H1 (cell line): ENCODE measurements around the gene CSF1. TPM values are rescaled to one million over a fixed set of nuclear protein-coding genes. Genes with fewer than 3 reads are reported as not detected.

Experiments
- CTCF ChIA-PET: fragments of 300-600 bp; sonication (Branson Sonifier 250); formaldehyde crosslinking; loops from one replicate; lab custom pipeline; 2021; ENCODE audit not compliant: partially characterized antibody; lab: Charles Lee
- POLR2A ChIA-PET: fragments of 300-600 bp; sonication (Branson Sonifier 250); formaldehyde crosslinking; loops from one replicate; lab custom pipeline; 2021; ENCODE audit warnings: inconsistent platforms; ENCODE audit not compliant: partially characterized antibody; lab: Charles Lee
- DNase-seq, 2 experiments: peaks; one replicate each; pipeline versions ENCODE4 v3.0.0 to v3.0.0-alpha.2; 2010 to 2022; ENCODE audit warnings: low spot score in 2 of 2, low read depth in 1 of 2, mixed read lengths in 1 of 2
- FAIRE-seq: peaks from 2 replicates; lab custom pipeline; 2011; peaks lifted over from hg19 to GRCh38; lab: Jason Lieb, UNC
- H2AFZ ChIP-seq: 2 replicates; pipeline ENCODE4 v1.8.1; 2012; ENCODE audit warnings: low read length, inconsistent platforms
- H2AK5ac ChIP-seq: 2 replicates; pipeline ENCODE4 v1.6.1; 2013; ENCODE audit warnings: low read depth, low read length
- H2BK120ac ChIP-seq: replicated peaks from 2 replicates; pipeline ENCODE3; 2013; ENCODE audit warnings: low read depth, low read length, inconsistent platforms
- H2BK12ac ChIP-seq: 2 replicates; pipeline ENCODE4 v1.6.1; 2013; ENCODE audit warnings: low read depth, low read length
- H2BK15ac ChIP-seq: 2 replicates; pipeline ENCODE4 v1.6.1; 2013; ENCODE audit warnings: low read length
- H2BK20ac ChIP-seq: 2 replicates; pipeline ENCODE4 v1.6.1; 2013; ENCODE audit warnings: low read length
- H2BK5ac ChIP-seq: 2 replicates; pipeline ENCODE4 v1.6.1; 2013; ENCODE audit warnings: low read depth, low read length
- H3K14ac ChIP-seq: 2 replicates; pipeline ENCODE4 v1.6.1; 2013; ENCODE audit warnings: inconsistent platforms; ENCODE audit not compliant: insufficient read length
- H3K18ac ChIP-seq: 2 replicates; pipeline ENCODE4 v1.6.1; 2013; ENCODE audit warnings: low read length; ENCODE audit errors: extremely low read depth
- H3K23ac ChIP-seq: 2 replicates; pipeline ENCODE4 v1.6.1; 2013; ENCODE audit warnings: inconsistent platforms; ENCODE audit not compliant: insufficient read length
- H3K23me2 ChIP-seq: 2 replicates; pipeline ENCODE4 v1.6.1; 2013; ENCODE audit warnings: low read depth, low read length
- H3K27ac ChIP-seq: 2 replicates; pipeline ENCODE4 v1.6.1; 2011; ENCODE audit warnings: low read depth, low read length, inconsistent platforms
- H3K27me3 ChIP-seq, 4 experiments: replicated peaks in 1 of 4; 1 replicate in 1 of 4; 2 replicates in 3 of 4; pipeline versions ENCODE4 v1.6.1 to v1.8.1; 2011 to 2013; ENCODE audit warnings: low read length in 3 of 4, mild to moderate bottlenecking in 3 of 4, inconsistent platforms in 2 of 4, mixed read lengths in 2 of 4, moderate library complexity in 1 of 4; ENCODE audit not compliant: control insufficient read depth in 3 of 4, insufficient read depth in 3 of 4; ENCODE audit errors: extremely low read depth in 1 of 4
- H3K36me3 ChIP-seq, 4 experiments: 2 replicates each; pipeline versions ENCODE4 v1.6.1 to v1.8.1; 2011 to 2013; ENCODE audit warnings: mild to moderate bottlenecking in 4 of 4, low read length in 3 of 4, moderate library complexity in 2 of 4, control low read depth in 1 of 4, inconsistent platforms in 1 of 4; ENCODE audit not compliant: insufficient read depth in 4 of 4, control insufficient read depth in 2 of 4
- H3K4ac ChIP-seq: replicated peaks from 2 replicates; pipeline ENCODE3; 2013; ENCODE audit warnings: low read length, low read depth, mixed read lengths, inconsistent platforms; ENCODE audit not compliant: insufficient read length
- H3K4me1 ChIP-seq, 4 experiments: replicated peaks in 1 of 4; 1 replicate in 1 of 4; 2 replicates in 3 of 4; pipeline versions ENCODE4 v1.6.1 to v1.8.1; 2011 to 2013; ENCODE audit warnings: low read length in 3 of 4, inconsistent platforms in 2 of 4, mixed read lengths in 1 of 4; ENCODE audit not compliant: insufficient read depth in 4 of 4, control insufficient read depth in 3 of 4
- H3K4me2 ChIP-seq, 2 experiments: 2 replicates each; pipeline versions ENCODE4 v1.6.1 to v1.8.1; 2011 to 2013; ENCODE audit warnings: low read depth in 2 of 2, low read length in 2 of 2, control low read depth in 1 of 2, inconsistent platforms in 1 of 2, mild to moderate bottlenecking in 1 of 2; ENCODE audit not compliant: insufficient read depth in 1 of 2
- H3K4me3 ChIP-seq, 4 experiments: fragments of 200-600, 300-600 bp in 1 of 4; sonication (generic), shearing (Covaris generic), sonication (Bioruptor Twin) in 1 of 4; 2 replicates each; pipeline versions ENCODE4 v1.5.1 to v1.8.1; 2011 to 2016; ENCODE audit warnings: low read length in 4 of 4, low read depth in 3 of 4, control low read depth in 2 of 4, inconsistent platforms in 2 of 4, mild to moderate bottlenecking in 2 of 4, mixed read lengths in 1 of 4, moderate library complexity in 1 of 4; ENCODE audit not compliant: insufficient read depth in 2 of 4; ENCODE audit errors: extremely low read depth in 1 of 4
- H3K56ac ChIP-seq: replicated peaks from 2 replicates; pipeline ENCODE3; 2013; ENCODE audit warnings: low read depth, mild to moderate bottlenecking, mixed read lengths, low read length, inconsistent platforms; ENCODE audit not compliant: insufficient read length
- H3K79me1 ChIP-seq: 2 replicates; pipeline ENCODE4 v1.6.1; 2013; ENCODE audit warnings: low read depth, low read length, control low read depth
- H3K79me2 ChIP-seq, 2 experiments: 2 replicates each; pipeline versions ENCODE4 v1.6.1 to v1.8.1; 2012 to 2013; ENCODE audit warnings: low read length in 2 of 2, mild to moderate bottlenecking in 2 of 2, inconsistent platforms in 1 of 2; ENCODE audit not compliant: insufficient read depth in 2 of 2, control insufficient read depth in 1 of 2
- H3K9ac ChIP-seq, 4 experiments: replicated peaks in 1 of 4; 1 replicate in 1 of 4; 2 replicates in 3 of 4; pipeline versions ENCODE4 v1.6.1 to v1.8.1; 2011 to 2013; ENCODE audit warnings: low read depth in 3 of 4, low read length in 3 of 4, control low read depth in 2 of 4, mild to moderate bottlenecking in 2 of 4, moderate library complexity in 2 of 4, inconsistent platforms in 1 of 4; ENCODE audit errors: extremely low read depth in 1 of 4
- H3K9me3 ChIP-seq, 2 experiments: 2 replicates each; pipeline versions ENCODE4 v1.6.1 to v1.8.1; 2012 to 2013; ENCODE audit warnings: mild to moderate bottlenecking in 2 of 2, moderate library complexity in 2 of 2, control low read depth in 1 of 2, inconsistent platforms in 1 of 2, low read depth in 1 of 2, low read length in 1 of 2, mixed read lengths in 1 of 2; ENCODE audit not compliant: insufficient read depth in 2 of 2
- H4K20me1 ChIP-seq, 2 experiments: replicated peaks in 1 of 2; 2 replicates each; pipeline versions ENCODE3 to v1.8.1; 2011 to 2013; ENCODE audit warnings: inconsistent platforms in 2 of 2, low read length in 2 of 2, mild to moderate bottlenecking in 1 of 2; ENCODE audit not compliant: insufficient read depth in 2 of 2, control insufficient read depth in 1 of 2
- H4K5ac ChIP-seq: 2 replicates; pipeline ENCODE4 v1.6.1; 2013; ENCODE audit warnings: low read length, low read depth, mixed read lengths, inconsistent platforms; ENCODE audit not compliant: insufficient read length
- H4K8ac ChIP-seq: 2 replicates; pipeline ENCODE4 v1.8.0; 2013; ENCODE audit warnings: mild to moderate bottlenecking, moderate library complexity, low read length, inconsistent platforms; ENCODE audit not compliant: insufficient read depth; ENCODE audit errors: extremely low read depth
- H4K91ac ChIP-seq: replicated peaks from 2 replicates; pipeline ENCODE3; 2013; ENCODE audit warnings: low read length, mixed read lengths, inconsistent platforms; ENCODE audit not compliant: insufficient read length
- CEBPB ChIP-seq: IDR thresholded peaks from 2 replicates; pipeline ENCODE4 v1.6.1; 2012; ENCODE audit warnings: low read depth, low read length
- SAP30 ChIP-seq: fragments of 300-600 bp; sonication (generic); IDR thresholded peaks from 2 replicates; pipeline ENCODE4 v1.7.1; 2012; ENCODE audit warnings: low read length, moderate library complexity, mild to moderate bottlenecking, inconsistent platforms; ENCODE audit not compliant: insufficient read depth, insufficient replicate concordance
- SP2 ChIP-seq: IDR thresholded peaks from 2 replicates; pipeline ENCODE4 v1.6.1; 2012; ENCODE audit warnings: mild to moderate bottlenecking, low read length, inconsistent platforms
- WGBS, 2 experiments: shearing (Covaris generic) in 1 of 2; methylation state at CpG; one replicate each; pipeline versions ENCODE4 v1.1.6 to v1.1.7; 2013 to 2015; ENCODE audit warnings: low lambda C conversion rate in 2 of 2, mixed read lengths in 2 of 2, inconsistent platforms in 1 of 2, low coverage in 1 of 2, missing lambda C conversion rate in 1 of 2; ENCODE audit not compliant: insufficient replicate concordance in 2 of 2, insufficient coverage in 1 of 2, insufficient read length in 1 of 2; ENCODE audit errors: extremely low coverage in 1 of 2, missing lambda C conversion rate in 1 of 2; 5-methylcytosine and 5-hydroxymethylcytosine counted together
- polyA plus RNA-seq, 7 experiments: library from polyadenylated mRNA; depleted of rRNA in 3 of 7; stranded (reverse) in 5 of 7; unstranded in 2 of 7; fragments of >200 nt in 5 of 7; fragments of 200-250 nt in 2 of 7; gene quantifications; 1 replicate in 5 of 7; 2 replicates in 1 of 7; 4 replicates in 1 of 7; pipeline versions ENCODE4 v1.2.1 to v1.2.3, GENCODE V29; 2011 to 2013; ENCODE audit warnings: missing spikeins in 2 of 7, mixed read lengths in 2 of 7
- total RNA-seq: library from RNA; stranded (reverse); fragmentation: NEBNext Ultra II Directional; extraction: Animal tissue kit (Norgen Biotek cat#: 25700); gene quantifications from 2 replicates; pipeline ENCODE4 v1.2.1, GENCODE V29; 2021

Gene CSF1
- total and polyA plus RNA-seq, 2 of the 8 experiments (the other 6 are each of a cell fraction or from before 2014, with no cell fraction given), result 3.3 to 5.4 TPM

DNA sequence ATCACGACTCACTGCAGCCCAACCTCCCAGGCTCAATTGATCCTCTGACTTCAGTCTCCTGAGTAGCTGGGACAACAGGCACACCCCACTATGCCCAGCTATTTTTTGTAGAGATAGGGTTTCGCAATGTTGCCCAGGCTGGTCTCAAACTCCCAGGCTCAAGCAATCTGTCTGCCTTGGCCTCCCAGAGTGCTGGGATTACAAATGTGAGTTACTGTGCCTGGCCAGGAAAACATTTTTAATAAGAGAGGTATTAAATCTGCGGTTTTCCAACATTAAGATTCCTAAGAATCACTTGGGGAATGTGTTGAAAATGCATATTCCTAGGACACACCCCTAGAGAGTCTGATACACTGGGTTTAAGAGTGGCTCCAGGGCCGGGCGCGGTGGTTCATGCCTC is 8.7 kb downstream of the CSF1 start:
- FAIRE-seq, result no peak
- H3K9ac ChIP-seq, result no peak overlapping the region
- H4K20me1 ChIP-seq, result peaks cover 0 to 4% of the 10 kb centered on the region in 2 experiments
- no peak overlapping the region for H3K56ac ChIP-seq
- no peak overlapping the region for H2BK120ac ChIP-seq
- H4K5ac ChIP-seq, result no peak overlapping the region
- no peak overlapping the region for H2BK5ac ChIP-seq
- H3K18ac ChIP-seq, result no peak overlapping the region
- H2BK12ac ChIP-seq, result no peak overlapping the region
- H3K79me1 ChIP-seq, result no peaks in the 10 kb centered on the region
- no peak overlapping the region for H2AFZ ChIP-seq
- H4K91ac ChIP-seq, result no peak overlapping the region
- H3K4me2 ChIP-seq, result no peak overlapping the region
- H3K23ac ChIP-seq, result no peak overlapping the region
- ChIA-PET CTCF (interaction anchor here (0.7 to 20.1 kb wide), 15 partner anchors 8 to 159 kb away, joined by 3 to 333 read pairs (median 5); partner anchors contain the start of gene AHCYL1), POLR2A (interaction anchor here (1.4 kb wide), 1 partner anchor 73 kb away, joined by 3 read pairs; no protein-coding TSS in a partner anchor)
- TF ChIP-seq SAP30 (no peak), CEBPB (peak; percentile 60), SP2 (no peak)
- DNase-seq, result no peak
- no peak overlapping the region for H2BK15ac ChIP-seq
- 87% methylated on average over 6 of the region's 6 CpGs; no CpG with 5 or more reads in 1 of the 2 experiments for WGBS, 2 experiments
- no peaks in the 10 kb centered on the region for H3K9me3 ChIP-seq
- no peaks in the 10 kb centered on the region; a peak in 1 of 7 replicates for H3K4me1 ChIP-seq
- H3K14ac ChIP-seq, result no peak overlapping the region
- no peak overlapping the region for H2AK5ac ChIP-seq
- H3K23me2 ChIP-seq, result no peaks in the 10 kb centered on the region
- no peak overlapping the region for H3K4ac ChIP-seq
- H3K4me3 ChIP-seq, result no peak overlapping the region
- no peak overlapping the region for H3K27ac ChIP-seq
- peaks cover 0 to 2% (median 0%) of the 10 kb centered on the region in 4 experiments; a peak in 3 of 8 replicates for H3K36me3 ChIP-seq
- no peak overlapping the region for H2BK20ac ChIP-seq
- no peaks in the 10 kb centered on the region for H3K79me2 ChIP-seq
- H3K27me3 ChIP-seq, result no peaks in the 10 kb centered on the region
- H4K8ac ChIP-seq, result no peak overlapping the region
